ENCODE data around the gene SHCBP1L.

The SHCBP1L gene

GRCh38 chr1:182984138-182984537 lies 31.2 kb upstream of the SHCBP1L start:
- DNase-seq (ENCODE audit: low read depth), result no peak
- TF ChIP-seq MYC (IDR thresholded peaks at IDR 0.05; ENCODE audit: low read depth, low read length), result no peak
- no peak for TF ChIP-seq POLR2A (IDR thresholded peaks at IDR 0.05; ENCODE audit: extremely low read depth, insufficient read length)
- TF ChIP-seq MAX (IDR thresholded peaks at IDR 0.05; ENCODE audit: low read depth, low read length), result no peak
- no peak for TF ChIP-seq CTCF (IDR thresholded peaks at IDR 0.05; ENCODE audit: low read depth, low read length)
- no peak overlapping the region for H3K4me3 ChIP-seq (ENCODE audit: low read depth, low read length)

- no peak for TF ChIP-seq MYC (IDR thresholded peaks at IDR 0.05; ENCODE audit: low read depth, low read length)
- no peak for DNase-seq (ENCODE audit: low read depth)
- H3K4me3 ChIP-seq (ENCODE audit: low read depth, low read length), result no peak overlapping the region
Measured at GRCh38 chr1:182978151-182978853, 25.3 kb upstream of the SHCBP1L start.

GRCh38 chr1:182977480-182977879 lies 24.5 kb upstream of the SHCBP1L start:
- no peak for TF ChIP-seq MYC (IDR thresholded peaks at IDR 0.05; ENCODE audit: low read depth, low read length)
- no peak for TF ChIP-seq CTCF (IDR thresholded peaks at IDR 0.05; ENCODE audit: low read depth, low read length)
- no peak for TF ChIP-seq POLR2A (IDR thresholded peaks at IDR 0.05; ENCODE audit: extremely low read depth, insufficient read length)
- TF ChIP-seq MAX (IDR thresholded peaks at IDR 0.05; ENCODE audit: low read depth, low read length), result no peak
- DNase-seq (ENCODE audit: low read depth), result no peak
- no peak overlapping the region for H3K4me3 ChIP-seq (ENCODE audit: low read depth, low read length)

- TF ChIP-seq CTCF (IDR thresholded peaks at IDR 0.05; ENCODE audit: low read depth, low read length) (no peak), POLR2A (IDR thresholded peaks at IDR 0.05; ENCODE audit: extremely low read depth, insufficient read length) (no peak), MAX (IDR thresholded peaks at IDR 0.05; ENCODE audit: low read depth, low read length) (no peak), MYC (IDR thresholded peaks at IDR 0.05; ENCODE audit: low read depth, low read length) (no peak)
- no peak overlapping the region for H3K4me3 ChIP-seq (ENCODE audit: low read depth, low read length)
- DNase-seq (ENCODE audit: low read depth), result no peak
Measured at GRCh38 chr1:182974506-182975191, 21.7 kb upstream of the SHCBP1L start.

- no peak overlapping the region for H3K4me3 ChIP-seq (ENCODE audit: low read depth, low read length)
- DNase-seq (ENCODE audit: low read depth), result no peak
- no peak for TF ChIP-seq MAX (IDR thresholded peaks at IDR 0.05; ENCODE audit: low read depth, low read length)
- TF ChIP-seq POLR2A (IDR thresholded peaks at IDR 0.05; ENCODE audit: extremely low read depth, insufficient read length), result no peak
- no peak for TF ChIP-seq CTCF (IDR thresholded peaks at IDR 0.05; ENCODE audit: low read depth, low read length)
- no peak for TF ChIP-seq MYC (IDR thresholded peaks at IDR 0.05; ENCODE audit: low read depth, low read length)
Measured at GRCh38 chr1:182972829-182973228, 19.9 kb upstream of the SHCBP1L start.

- no peak overlapping the region for H3K4me3 ChIP-seq (ENCODE audit: low read depth, low read length)
- TF ChIP-seq MAX (IDR thresholded peaks at IDR 0.05; ENCODE audit: low read depth, low read length) (no peak), MYC (IDR thresholded peaks at IDR 0.05; ENCODE audit: low read depth, low read length) (no peak), CTCF (IDR thresholded peaks at IDR 0.05; ENCODE audit: low read depth, low read length) (no peak), POLR2A (IDR thresholded peaks at IDR 0.05; ENCODE audit: extremely low read depth, insufficient read length) (no peak)
- DNase-seq (ENCODE audit: low read depth), result no peak
Measured at GRCh38 chr1:182972231-182972630, 19.3 kb upstream of the SHCBP1L start.

Data from NB4 (cell line).